Neutrophil (primary cell): Measurements from ENCODE around the gene NIP7.

Source experiments
- H3K27ac ChIP-seq: fragments of 200-600 bp; sonication (generic); 2 replicates; pipeline ENCODE4 v1.5.1; 2016; ENCODE audit warnings: mild to moderate bottlenecking, moderate library complexity
- H3K27me3 ChIP-seq: fragments of 200-600 bp; sonication (generic); 2 replicates; pipeline ENCODE4 v1.6.0; 2016; ENCODE audit warnings: mild to moderate bottlenecking
- H3K36me3 ChIP-seq: fragments of 200-600 bp; sonication (generic); 2 replicates; pipeline ENCODE4 v1.5.1; 2017
- H3K4me1 ChIP-seq, 2 experiments: fragments of 200-600 bp in 1 of 2; sonication (generic) in 1 of 2; 1 replicate in 1 of 2; 2 replicates in 1 of 2; pipeline versions ENCODE4 v1.5.1 to v1.6.1; 2013 to 2016; ENCODE audit warnings: low read depth in 1 of 2, low read length in 1 of 2, mild to moderate bottlenecking in 1 of 2, moderate library complexity in 1 of 2; ENCODE audit not compliant: control insufficient read depth in 1 of 2, insufficient read depth in 1 of 2
- H3K4me3 ChIP-seq, 2 experiments: fragments of 200-600 bp in 1 of 2; sonication (generic) in 1 of 2; 1 replicate in 1 of 2; 2 replicates in 1 of 2; pipeline ENCODE4 v1.5.1; 2013 to 2016; ENCODE audit warnings: low read depth in 1 of 2, low read length in 1 of 2, mild to moderate bottlenecking in 1 of 2, moderate library complexity in 1 of 2
- H3K9me3 ChIP-seq: fragments of 200-600 bp; sonication (generic); 2 replicates; pipeline ENCODE4 v1.5.1; 2016
- CTCF ChIP-seq: fragments of 200-600 bp; sonication (generic); IDR thresholded peaks from 2 replicates; pipeline ENCODE4 v1.5.1; 2016; ENCODE audit warnings: antibody characterized with exemption

The NIP7 gene

GRCh38 chr16:69376393-69377059 is 37.0 kb downstream of the NIP7 start:
- H3K36me3 ChIP-seq, result peaks cover 49% of the 10 kb centered on the region

GRCh38 chr16:69378036-69378435 is 38.5 kb downstream of the NIP7 start:
- no peak overlapping the region for H3K4me3 ChIP-seq
- H3K27me3 ChIP-seq, result no peaks in the 10 kb centered on the region
- no peaks in the 10 kb centered on the region for H3K9me3 ChIP-seq
- H3K27ac ChIP-seq, result no peak overlapping the region
- no peaks in the 10 kb centered on the region for H3K4me1 ChIP-seq
- H3K36me3 ChIP-seq, result peaks cover 54% of the 10 kb centered on the region
- no peak for TF ChIP-seq CTCF

More at GRCh38 chr16:69376393-69377059, 37.0 kb downstream of the NIP7 start:
- Histone ChIP-seq H3K4me1 (peaks cover 6% of the 10 kb centered on the region in 2 experiments), H3K27me3 (no peaks in the 10 kb centered on the region), H3K9me3 (no peaks in the 10 kb centered on the region), H3K27ac (no peak overlapping the region), H3K4me3 (no peak overlapping the region)
- TF ChIP-seq CTCF, result no peak

GRCh38 chr16:69378760-69379159 is 39.2 kb downstream of the NIP7 start:
- H3K9me3 ChIP-seq, result no peaks in the 10 kb centered on the region
- TF ChIP-seq CTCF, result no peak
- no peak overlapping the region for H3K27ac ChIP-seq
- no peaks in the 10 kb centered on the region for H3K27me3 ChIP-seq
- peaks cover 61% of the 10 kb centered on the region for H3K36me3 ChIP-seq
- no peaks in the 10 kb centered on the region for H3K4me1 ChIP-seq
- no peak overlapping the region for H3K4me3 ChIP-seq

- no peak for TF ChIP-seq CTCF
- Histone ChIP-seq H3K9me3 (no peaks in the 10 kb centered on the region), H3K36me3 (peaks cover 58% of the 10 kb centered on the region), H3K27ac (no peak overlapping the region), H3K27me3 (no peaks in the 10 kb centered on the region), H3K4me1 (peaks cover 11 to 14% of the 10 kb centered on the region in 2 experiments), H3K4me3 (no peak overlapping the region)
Observed at GRCh38 chr16:69381231-69381630, 41.7 kb downstream of the NIP7 start.

GRCh38 chr16:69382421-69382820 is 42.8 kb downstream of the NIP7 start:
- H3K36me3 ChIP-seq, result peaks cover 55% of the 10 kb centered on the region
- H3K4me1 ChIP-seq, result peaks cover 12 to 14% of the 10 kb centered on the region in 2 experiments
- H3K27ac ChIP-seq, result no peak overlapping the region
- no peaks in the 10 kb centered on the region for H3K9me3 ChIP-seq
- no peaks in the 10 kb centered on the region for H3K27me3 ChIP-seq
- no peak overlapping the region for H3K4me3 ChIP-seq
- no peak for TF ChIP-seq CTCF
